Fibroblast of gingiva (primary cell): ENCODE data around the gene TSPAN11.
"Not testable (repeated sequence)": the region's sequence is repeated elsewhere in the genome, so short reads cannot be mapped to it uniquely, and the experiment has no call there.

ENCODE experiments used
- DNase-seq: peaks from one replicate; pipeline ENCODE4 v3.0.0-alpha.2; 2011; ENCODE audit warnings: low read depth

Gene TSPAN11

GRCh38 chr12:31019976-31020375 lies 93.4 kb downstream of the TSPAN11 start:
- DNase-seq, result no peak

GRCh38 chr12:31020385-31021166 lies 94.0 kb downstream of the TSPAN11 start:
- no peak for DNase-seq

- no peak for DNase-seq
Measured at GRCh38 chr12:31021181-31021580, 94.6 kb downstream of the TSPAN11 start.

GRCh38 chr12:31021809-31022494 lies 95.4 kb downstream of the TSPAN11 start:
- no peak for DNase-seq

- no peak for DNase-seq
Measured at GRCh38 chr12:31023271-31023724, 96.8 kb downstream of the TSPAN11 start.

GRCh38 chr12:31026202-31026601 lies 99.7 kb downstream of the TSPAN11 start:
- no peak for DNase-seq

- DNase-seq, result not testable (repeated sequence)
Measured at GRCh38 chr12:31027006-31027405, 100.5 kb downstream of the TSPAN11 start.

GRCh38 chr12:31029468-31029867 lies 102.9 kb downstream of the TSPAN11 start:
- DNase-seq, result no peak

- DNase-seq, result no peak
Measured at GRCh38 chr12:31029916-31030562, 103.5 kb downstream of the TSPAN11 start.

GRCh38 chr12:31031951-31032335 lies 105.4 kb downstream of the TSPAN11 start:
- no peak for DNase-seq

- DNase-seq, result no peak
Measured at GRCh38 chr12:31033146-31033545, 106.6 kb downstream of the TSPAN11 start.

- peak; percentile 11 for DNase-seq
Measured at GRCh38 chr12:31033681-31034080, 107.1 kb downstream of the TSPAN11 start.

GRCh38 chr12:31034372-31034771 lies 107.8 kb downstream of the TSPAN11 start:
- DNase-seq, result no peak

- no peak for DNase-seq
Measured at GRCh38 chr12:31035226-31035625, 108.7 kb downstream of the TSPAN11 start.

- DNase-seq, result no peak
Measured at GRCh38 chr12:31035967-31036665, 109.6 kb downstream of the TSPAN11 start.

GRCh38 chr12:31037028-31037427 lies 110.5 kb downstream of the TSPAN11 start:
- DNase-seq, result no peak

GRCh38 chr12:31037931-31038330 lies 111.4 kb downstream of the TSPAN11 start:
- DNase-seq, result no peak

- no peak for DNase-seq
Measured at GRCh38 chr12:31041033-31041564, 114.6 kb downstream of the TSPAN11 start.
